ENCODE data around the gene ID3. TPM values are rescaled to one million over a fixed set of nuclear protein-coding genes. Genes with fewer than 3 reads are reported as not detected.

Gene ID3
- total and polyA plus RNA-seq, 9 of the 15 experiments (the other 6 are each of a cell fraction or from before 2014, with no cell fraction given) = 6.8 to 59.8 (median 23.5) TPM

- TF ChIP-seq PTBP1 (IDR thresholded peaks at IDR 0.05; ENCODE audit: low read depth, low read length) (0 out of 2 replicates have a peak, but pooled peaks have one; percentile 72), SMARCA5 (IDR thresholded peaks at IDR 0.05) (peak; percentile 96), ARID3B (CRISPR knock-in tag; IDR thresholded peaks at IDR 0.05; ENCODE audit: borderline replicate concordance) (no peak), BCOR (IDR thresholded peaks at IDR 0.05) (peak; percentile 97), ADNP (tag; IDR thresholded peaks at IDR 0.05) (peak; percentile 73), WHSC1 (IDR thresholded peaks at IDR 0.05; ENCODE audit: low read length) (no peak), MCM3 (IDR thresholded peaks at IDR 0.05) (no peak), POLR3A (IDR thresholded peaks at IDR 0.05; ENCODE audit: borderline replicate concordance, extremely low read depth, insufficient read depth, insufficient read length) (no peak), CBX1 (IDR thresholded peaks at IDR 0.05; ENCODE audit: low read depth) (0 out of 2 replicates have a peak, but pooled peaks have one; percentile 57), KAT8 (IDR thresholded peaks at IDR 0.05; ENCODE audit: low read depth) (no peak), POLR2AphosphoS5 (IDR thresholded peaks at IDR 0.05; ENCODE audit: control insufficient read depth, insufficient read depth, low read depth, low read length) (no peak), ELK3 (CRISPR knock-in tag; IDR thresholded peaks at IDR 0.05) (no peak), SMC3 (conservative IDR thresholded peaks at IDR 0.05; ENCODE audit: insufficient read depth, low read depth, low read length) (no peak), HMG20A (CRISPR knock-in tag; conservative IDR thresholded peaks at IDR 0.05) (no peak), KDM1A (IDR thresholded peaks at IDR 0.05) (peak; percentile 87 to 91), RCOR1 (IDR thresholded peaks at IDR 0.05; ENCODE audit: borderline replicate concordance in 1 of 2, low read depth in 2 of 2, low read length in 2 of 2) (peak; percentile 31 to 86; a peak in 2 of 4 replicates), RBM25 (IDR thresholded peaks at IDR 0.05; ENCODE audit: low read depth, low read length, severe bottlenecking) (peak; percentile 94), CHD4 (IDR thresholded peaks at IDR 0.05; ENCODE audit: insufficient read depth, insufficient replicate concordance, low read depth, low read length, poor library complexity, severe bottlenecking) (peak; percentile 96), ESRRA (IDR thresholded peaks at IDR 0.05; ENCODE audit: borderline replicate concordance, low read depth) (peak; percentile 35; the same call in 1 of the 2 replicates), FIP1L1 (IDR thresholded peaks at IDR 0.05; ENCODE audit: low read depth, low read length, poor library complexity, severe bottlenecking) (no peak), ATF6 (CRISPR knock-in tag; IDR thresholded peaks at IDR 0.05) (no peak), ZNF830 (CRISPR knock-in tag; IDR thresholded peaks at IDR 0.05) (no peak), MYBL2 (IDR thresholded peaks at IDR 0.05; ENCODE audit: low read depth) (no peak), MYBL2 (CRISPR knock-in tag; IDR thresholded peaks at IDR 0.05; ENCODE audit: borderline replicate concordance) (no peak), FOXJ3 (CRISPR knock-in tag; IDR thresholded peaks at IDR 0.05) (no peak)
Observed at GRCh38 chr1:23592209-23592892, 33.0 kb upstream of the ID3 start (continued).
